GM19324 (cell line): ENCODE measurements around the gene ULK4.
"Not testable (repeated sequence)": the region's sequence is repeated elsewhere in the genome, so short reads cannot be mapped to it uniquely, and the experiment has no call there.

Experiments used
- ATAC-seq: cut with Tn5 transposase; IDR thresholded peaks from one replicate; pipeline ENCODE4 v1.9.1; 2021; ENCODE audit warnings: mild to moderate bottlenecking, moderate library complexity; ENCODE audit not compliant: unreplicated experiment, low FRiP score

Gene ULK4

GRCh38 chr3:41592753-41593510 is 369.0 kb downstream of the ULK4 start:
- ATAC-seq, result no peak

- ATAC-seq, result no peak
Measured at GRCh38 chr3:41583014-41583413, 378.9 kb downstream of the ULK4 start.

- ATAC-seq, result peak; percentile 80
Measured at GRCh38 chr3:41581700-41582099, 380.2 kb downstream of the ULK4 start.

GRCh38 chr3:41580274-41580959 is 381.5 kb downstream of the ULK4 start:
- no peak for ATAC-seq

GRCh38 chr3:41579861-41580260 is 382.0 kb downstream of the ULK4 start:
- ATAC-seq, result no peak

- no peak for ATAC-seq
Measured at GRCh38 chr3:41578798-41579197, 383.1 kb downstream of the ULK4 start.

- no peak for ATAC-seq
Measured at GRCh38 chr3:41575724-41576123, 386.2 kb downstream of the ULK4 start.

- no peak for ATAC-seq
Measured at GRCh38 chr3:41574900-41575299, 387.0 kb downstream of the ULK4 start.

GRCh38 chr3:41573591-41573990 is 388.3 kb downstream of the ULK4 start:
- no peak for ATAC-seq

GRCh38 chr3:41572092-41572491 is 389.8 kb downstream of the ULK4 start:
- ATAC-seq, result no peak

- ATAC-seq, result no peak
Measured at GRCh38 chr3:41569632-41570305, 392.1 kb downstream of the ULK4 start.

- no peak for ATAC-seq
Measured at GRCh38 chr3:41565948-41566514, 395.9 kb downstream of the ULK4 start.

- no peak for ATAC-seq
Measured at GRCh38 chr3:41565003-41565402, 396.9 kb downstream of the ULK4 start.

- not testable (repeated sequence) for ATAC-seq
Measured at GRCh38 chr3:41556245-41556644, 405.7 kb downstream of the ULK4 start.

GRCh38 chr3:41532976-41533375 is 428.9 kb downstream of the ULK4 start:
- ATAC-seq, result no peak

GRCh38 chr3:41526995-41527573 is 434.8 kb downstream of the ULK4 start:
- no peak for ATAC-seq

GRCh38 chr3:41525303-41526064 is 436.4 kb downstream of the ULK4 start:
- no peak for ATAC-seq

GRCh38 chr3:41523897-41524296 is 438.0 kb downstream of the ULK4 start:
- no peak for ATAC-seq

- ATAC-seq, result no peak
Measured at GRCh38 chr3:41522612-41523011, 439.3 kb downstream of the ULK4 start.

GRCh38 chr3:41521010-41521655 is 440.8 kb downstream of the ULK4 start:
- ATAC-seq, result no peak
